ENCODE data around the gene NEK2.

DNA sequence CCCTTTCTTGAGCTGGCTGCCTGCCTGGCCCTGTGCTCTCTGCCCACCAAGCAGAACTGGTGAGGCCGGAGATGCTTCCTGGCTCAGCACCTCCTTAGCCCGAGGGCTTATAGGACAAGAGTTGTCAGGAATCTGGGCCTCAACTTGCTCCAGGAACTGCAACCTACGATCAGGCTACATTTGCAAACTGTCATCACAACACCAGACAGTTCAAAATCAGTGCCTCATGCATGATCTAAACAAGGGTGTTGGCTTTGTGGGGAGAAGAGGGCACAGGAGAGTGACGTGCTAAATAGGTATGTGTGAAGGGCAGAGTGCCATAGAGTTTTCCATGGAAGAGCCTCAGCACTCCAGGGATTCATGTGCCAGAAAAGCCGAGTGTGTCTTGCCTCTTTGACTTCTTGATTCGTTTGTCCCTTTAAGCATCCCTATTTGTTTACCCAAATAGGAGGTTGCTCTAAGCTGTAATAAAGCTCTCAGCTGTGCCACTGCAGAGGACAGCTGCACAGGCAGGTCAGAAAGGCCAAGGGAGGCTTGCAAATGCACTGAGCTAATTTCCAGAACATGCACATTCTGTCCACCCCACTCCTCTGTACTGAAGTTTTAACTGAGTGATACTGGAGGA is 30.2 kb upstream of the NEK2 start:
- TF ChIP-seq, protein P1, sequence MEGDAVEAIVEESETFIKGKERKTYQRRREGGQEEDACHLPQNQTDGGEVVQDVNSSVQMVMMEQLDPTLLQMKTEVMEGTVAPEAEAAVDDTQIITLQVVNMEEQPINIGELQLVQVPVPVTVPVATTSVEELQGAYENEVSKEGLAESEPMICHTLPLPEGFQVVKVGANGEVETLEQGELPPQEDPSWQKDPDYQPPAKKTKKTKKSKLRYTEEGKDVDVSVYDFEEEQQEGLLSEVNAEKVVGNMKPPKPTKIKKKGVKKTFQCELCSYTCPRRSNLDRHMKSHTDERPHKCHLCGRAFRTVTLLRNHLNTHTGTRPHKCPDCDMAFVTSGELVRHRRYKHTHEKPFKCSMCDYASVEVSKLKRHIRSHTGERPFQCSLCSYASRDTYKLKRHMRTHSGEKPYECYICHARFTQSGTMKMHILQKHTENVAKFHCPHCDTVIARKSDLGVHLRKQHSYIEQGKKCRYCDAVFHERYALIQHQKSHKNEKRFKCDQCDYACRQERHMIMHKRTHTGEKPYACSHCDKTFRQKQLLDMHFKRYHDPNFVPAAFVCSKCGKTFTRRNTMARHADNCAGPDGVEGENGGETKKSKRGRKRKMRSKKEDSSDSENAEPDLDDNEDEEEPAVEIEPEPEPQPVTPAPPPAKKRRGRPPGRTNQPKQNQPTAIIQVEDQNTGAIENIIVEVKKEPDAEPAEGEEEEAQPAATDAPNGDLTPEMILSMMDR (conservative IDR thresholded peaks at IDR 0.05 in 1 of 2, IDR thresholded peaks at IDR 0.05 in 1 of 2; ENCODE audit: extremely low read depth in 1 of 2, insufficient read depth in 1 of 2, low read depth in 1 of 2, low read length in 2 of 2) = no peak
- no peak for TF ChIP-seq EZH2 (IDR thresholded peaks at IDR 0.05; ENCODE audit: borderline replicate concordance, low read length)
